Naive thymus-derived CD4-positive, alpha-beta T cell (primary cell): ENCODE measurements around the gene LRRC45. TPM values are rescaled to one million over a fixed set of nuclear protein-coding genes. Genes with fewer than 3 reads are reported as not detected.

Experiments used
- ATAC-seq: fragments of 150-1000 bp; cut with Tn5 transposase; 2 replicates; pipeline ENCODE4 v1.10.0; 2021; ENCODE audit warnings: mild to moderate bottlenecking, moderate library complexity
- CTCF ChIA-PET: fragments of 350-600 bp; sonication (Branson Sonifier 250); formaldehyde crosslinking; loops from one replicate; lab custom pipeline; 2021; ENCODE audit warnings: antibody characterized with exemption; lab: Charles Lee
- POLR2A ChIA-PET: fragments of 350-600 bp; sonication (Branson Sonifier 250); formaldehyde crosslinking; loops from one replicate; lab custom pipeline; 2021; ENCODE audit warnings: antibody characterized with exemption, inconsistent platforms; lab: Charles Lee
- DNase-seq, 9 donors: peaks; one replicate each; pipeline versions ENCODE4 v3.0.0 to v3.0.0-alpha.2; 2020 to 2022; ENCODE audit warnings: mixed read lengths in 1 of 9
- H3K27ac ChIP-seq: one replicate; pipeline ENCODE4 v1.7.0; 2013; ENCODE audit warnings: mild to moderate bottlenecking, low read depth, low read length, moderate library complexity
- H3K27me3 ChIP-seq, 2 donors: one replicate each; pipeline ENCODE4 v1.7.0; 2013; ENCODE audit warnings: low read length in 2 of 2, mild to moderate bottlenecking in 2 of 2, moderate library complexity in 2 of 2; ENCODE audit not compliant: control insufficient read depth in 2 of 2, insufficient read depth in 2 of 2
- H3K36me3 ChIP-seq, 3 experiments: 1 replicate in 2 of 3; 2 replicates in 1 of 3; pipeline ENCODE4 v1.7.0; 2013; ENCODE audit warnings: low read length in 3 of 3, mild to moderate bottlenecking in 3 of 3, moderate library complexity in 1 of 3; ENCODE audit not compliant: insufficient read depth in 3 of 3, control insufficient read depth in 2 of 3
- H3K4me1 ChIP-seq, 2 donors: one replicate each; pipeline ENCODE4 v1.7.0; 2013; ENCODE audit warnings: low read length in 2 of 2, mild to moderate bottlenecking in 2 of 2, moderate library complexity in 1 of 2; ENCODE audit not compliant: control insufficient read depth in 2 of 2, insufficient read depth in 2 of 2
- H3K4me3 ChIP-seq: 2 replicates; pipeline ENCODE4 v1.7.0; 2013; ENCODE audit warnings: mild to moderate bottlenecking, low read length
- H3K9me3 ChIP-seq, 3 experiments: 1 replicate in 2 of 3; 2 replicates in 1 of 3; pipeline ENCODE4 v1.7.0; 2013; ENCODE audit warnings: low read length in 3 of 3; ENCODE audit not compliant: control insufficient read depth in 2 of 3
- H3K27ac Mint-ChIP-seq, 9 donors: one replicate each; pipeline ENCODE4 v1.8.0; 2020 to 2022; ENCODE audit warnings: mixed read lengths in 9 of 9, mild to moderate bottlenecking in 8 of 9, moderate library complexity in 5 of 9, inconsistent platforms in 2 of 9
- H3K27me3 Mint-ChIP-seq, 5 donors: one replicate each; pipeline ENCODE4 v1.8.0; 2021 to 2022; ENCODE audit warnings: mixed read lengths in 5 of 5, mild to moderate bottlenecking in 1 of 5
- H3K36me3 Mint-ChIP-seq, 5 donors: one replicate each; pipeline ENCODE4 v1.8.0; 2020 to 2022; ENCODE audit warnings: mixed read lengths in 5 of 5, mild to moderate bottlenecking in 3 of 5, inconsistent platforms in 1 of 5
- H3K4me1 Mint-ChIP-seq, 7 donors: one replicate each; pipeline ENCODE4 v1.8.0; 2020 to 2022; ENCODE audit warnings: mixed read lengths in 7 of 7, mild to moderate bottlenecking in 3 of 7, inconsistent platforms in 1 of 7
- H3K4me3 Mint-ChIP-seq, 10 donors: one replicate each; pipeline ENCODE4 v1.8.0; 2020 to 2022; ENCODE audit warnings: mild to moderate bottlenecking in 10 of 10, mixed read lengths in 10 of 10, moderate library complexity in 6 of 10, inconsistent platforms in 2 of 10
- H3K9me3 Mint-ChIP-seq, 11 donors: one replicate each; pipeline ENCODE4 v1.8.0; 2020 to 2022; ENCODE audit warnings: mixed read lengths in 11 of 11, mild to moderate bottlenecking in 4 of 11, inconsistent platforms in 1 of 11, moderate library complexity in 1 of 11
- intact Hi-C, 2 donors: fragments of 100-400 bp; cut with micrococcal nuclease; formaldehyde crosslinking; loops; one replicate each; pipeline ENCODE4 v1.15.1; 2023
- polyA plus RNA-seq, 2 donors: library from polyadenylated mRNA; unstranded; fragments of 300-500 nt; fragmentation: Illumina TruSeq; gene quantifications; one replicate each; pipeline ENCODE4 v1.2.3, GENCODE V29; 2021
- total RNA-seq, 6 experiments: library from RNA in 5 of 6; stranded (reverse) in 5 of 6; gene quantifications; 1 replicate in 5 of 6; 2 replicates in 1 of 6; pipeline ENCODE4 v1.2.3 and lab custom pipeline; 2021 to 2026

Gene LRRC45
- total and polyA plus RNA-seq, 7 experiments from 2014 or later = 4.1 to 39.1 (median 12.0) TPM

DNA sequence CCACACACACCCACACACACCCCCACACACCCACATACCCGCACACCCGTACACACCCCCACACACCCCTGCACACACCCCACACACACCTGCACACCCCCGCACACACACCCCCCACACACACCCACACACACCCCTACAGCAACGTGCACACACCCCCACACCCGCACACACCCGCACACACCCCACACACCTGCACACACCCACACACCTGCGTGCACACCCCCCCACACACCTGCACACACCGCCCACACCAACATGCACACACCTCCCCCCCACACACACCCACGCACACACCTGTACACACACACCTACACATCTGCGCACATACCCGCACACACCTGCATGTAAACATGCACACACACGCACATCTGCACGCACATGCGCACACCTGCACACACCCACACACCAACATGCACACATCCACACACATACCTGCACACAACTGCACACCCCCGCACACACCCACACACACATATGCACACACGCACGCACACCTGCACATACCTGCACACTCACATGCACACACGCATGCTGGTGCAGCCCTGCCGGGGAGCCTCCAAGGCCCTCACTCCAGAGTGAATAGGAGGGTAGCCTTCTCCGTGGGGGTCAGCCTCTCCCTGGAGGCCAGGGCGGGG, 38.2 kb upstream of the LRRC45 start:
- Histone ChIP-seq H3K4me3 (no peak overlapping the region), H3K27ac (no peak overlapping the region), H3K9me3 (no peaks in the 10 kb centered on the region), H3K27me3 (no peaks in the 10 kb centered on the region), H3K36me3 (peaks cover 0 to 50% (median 8%) of the 10 kb centered on the region in 3 experiments), H3K4me1 (peaks cover 9 to 11% of the 10 kb centered on the region in 2 donors)
- ChIA-PET CTCF (interaction anchor here (0.7 kb wide), 1 partner anchor 10 kb away, joined by 6 read pairs; no protein-coding TSS in a partner anchor), POLR2A (no interaction called here)
- Mint-ChIP-seq H3K27me3 (no peaks in the 10 kb centered on the region), H3K36me3 (peaks cover 5 to 26% (median 12%) of the 10 kb centered on the region in 5 donors), H3K4me3 (no peak overlapping the region), H3K27ac (peak overlapping the region in 1 of 9 donors; percentile 8), H3K9me3 (peaks cover 0 to 2% (median 0%) of the 10 kb centered on the region in 11 donors), H3K4me1 (peaks cover 17 to 40% (median 22%) of the 10 kb centered on the region in 7 donors)
- intact Hi-C loops = no loop called here
- DNase-seq (no peak), ATAC-seq (no peak)

GRCh38 chr17:81986606-81987005, 36.5 kb upstream of the LRRC45 start:
- ChIA-PET CTCF (no interaction called here), POLR2A (no interaction called here)
- no peak for DNase-seq
- ATAC-seq = no peak
- H3K9me3 Mint-ChIP-seq = peaks cover 0 to 2% (median 0%) of the 10 kb centered on the region in 11 donors
- Histone ChIP-seq H3K4me3 (no peak overlapping the region), H3K4me1 (no peaks in the 10 kb centered on the region), H3K9me3 (no peaks in the 10 kb centered on the region), H3K36me3 (peaks cover 0 to 57% (median 8%) of the 10 kb centered on the region in 3 experiments), H3K27ac (no peak overlapping the region), H3K27me3 (no peaks in the 10 kb centered on the region)
- intact Hi-C loops = no loop called here
- H3K27ac Mint-ChIP-seq = no peak overlapping the region
- H3K36me3 Mint-ChIP-seq = peaks cover 5 to 32% (median 8%) of the 10 kb centered on the region in 5 donors
- H3K27me3 Mint-ChIP-seq = no peaks in the 10 kb centered on the region
- no peak overlapping the region for H3K4me3 Mint-ChIP-seq
- peaks cover 10 to 28% (median 18%) of the 10 kb centered on the region in 7 donors for H3K4me1 Mint-ChIP-seq

- Histone ChIP-seq H3K4me3 (no peak overlapping the region), H3K36me3 (peaks cover 0 to 63% (median 8%) of the 10 kb centered on the region in 3 experiments), H3K27ac (no peak overlapping the region), H3K9me3 (no peaks in the 10 kb centered on the region), H3K27me3 (no peaks in the 10 kb centered on the region), H3K4me1 (no peaks in the 10 kb centered on the region)
- ChIA-PET CTCF (no interaction called here), POLR2A (no interaction called here)
- ATAC-seq (no peak), DNase-seq (no peak)
- peaks cover 8 to 24% (median 19%) of the 10 kb centered on the region in 7 donors for H3K4me1 Mint-ChIP-seq
- peaks cover 5 to 30% (median 8%) of the 10 kb centered on the region in 5 donors for H3K36me3 Mint-ChIP-seq
- no peaks in the 10 kb centered on the region for H3K27me3 Mint-ChIP-seq
- H3K4me3 Mint-ChIP-seq = no peak overlapping the region
- H3K9me3 Mint-ChIP-seq = peaks cover 0 to 2% (median 0%) of the 10 kb centered on the region in 11 donors
- intact Hi-C loops = no loop called here
- H3K27ac Mint-ChIP-seq = no peak overlapping the region
Measured at GRCh38 chr17:81987161-81987770, 35.8 kb upstream of the LRRC45 start.

DNA sequence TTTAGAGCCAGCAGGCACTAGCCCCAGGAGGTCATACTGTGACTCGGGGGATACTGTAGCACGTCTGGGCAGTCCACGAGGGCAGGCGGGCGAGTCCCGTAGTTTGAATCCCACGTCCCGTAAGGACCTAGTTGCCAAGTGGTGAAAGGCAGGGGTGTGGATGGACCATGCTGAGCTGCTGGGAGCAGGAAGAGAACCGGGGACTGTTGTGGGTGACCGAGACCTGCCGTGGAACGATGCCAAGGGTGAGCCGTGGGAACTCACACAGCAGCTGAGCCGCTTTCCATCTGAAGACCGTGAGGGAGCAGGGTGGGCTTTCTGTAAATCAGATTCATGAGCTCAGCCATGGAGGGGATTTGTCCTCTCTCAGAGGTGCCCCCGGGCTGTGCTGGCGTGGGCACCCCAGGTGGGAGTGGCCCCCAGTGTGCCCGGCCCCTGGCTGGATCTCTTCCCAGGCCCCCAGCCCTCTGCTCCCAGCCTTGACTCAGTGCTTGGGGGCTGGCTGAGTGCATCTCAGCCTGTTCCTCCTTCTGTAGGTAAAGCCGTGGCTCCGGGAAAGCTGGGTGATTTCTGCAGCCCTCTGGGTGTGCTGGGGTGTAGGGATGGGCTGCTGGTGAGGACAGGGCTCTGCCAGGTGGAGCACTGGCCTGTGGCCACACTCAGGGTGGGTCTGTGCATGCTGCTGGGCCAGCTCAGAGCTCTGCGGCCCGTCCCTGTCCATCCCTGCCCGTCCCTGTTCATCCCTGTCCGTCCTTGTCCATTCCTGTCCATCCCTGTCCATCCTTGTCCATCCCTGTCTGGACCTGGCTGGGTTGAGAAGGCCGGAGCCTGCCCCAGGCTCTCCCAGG, 32.0 kb upstream of the LRRC45 start:
- H3K27me3 Mint-ChIP-seq = no peaks in the 10 kb centered on the region
- Histone ChIP-seq H3K4me3 (no peak overlapping the region), H3K36me3 (peaks cover 0 to 36% (median 0%) of the 10 kb centered on the region in 3 experiments), H3K27ac (no peak overlapping the region), H3K9me3 (no peaks in the 10 kb centered on the region), H3K27me3 (no peaks in the 10 kb centered on the region), H3K4me1 (no peaks in the 10 kb centered on the region)
- no peaks in the 10 kb centered on the region for H3K9me3 Mint-ChIP-seq
- no peak for ATAC-seq
- CTCF ChIA-PET = interaction anchor here (1.1 kb wide), 1 partner anchor 32 kb away, joined by 3 read pairs; no protein-coding TSS in a partner anchor
- H3K36me3 Mint-ChIP-seq = peaks cover 0 to 14% (median 0%) of the 10 kb centered on the region in 5 donors
- H3K4me3 Mint-ChIP-seq = no peak overlapping the region
- POLR2A ChIA-PET = no interaction called here
- no peak for DNase-seq
- intact Hi-C loops = no loop called here
- H3K4me1 Mint-ChIP-seq = peaks cover 0 to 14% (median 5%) of the 10 kb centered on the region in 7 donors
- H3K27ac Mint-ChIP-seq = no peak overlapping the region

- Mint-ChIP-seq H3K36me3 (peaks cover 0 to 14% (median 0%) of the 10 kb centered on the region in 5 donors), H3K4me1 (peaks cover 0 to 12% (median 5%) of the 10 kb centered on the region in 7 donors), H3K27me3 (no peaks in the 10 kb centered on the region), H3K4me3 (no peak overlapping the region), H3K27ac (no peak overlapping the region), H3K9me3 (no peaks in the 10 kb centered on the region)
- Histone ChIP-seq H3K4me3 (no peak overlapping the region), H3K4me1 (no peaks in the 10 kb centered on the region), H3K27ac (no peak overlapping the region), H3K36me3 (peaks cover 0 to 38% (median 0%) of the 10 kb centered on the region in 3 experiments), H3K9me3 (no peaks in the 10 kb centered on the region), H3K27me3 (no peaks in the 10 kb centered on the region)
- no peak for ATAC-seq
- ChIA-PET POLR2A (no interaction called here), CTCF (no interaction called here)
- DNase-seq = no peak
- intact Hi-C loops = no loop called here
Measured at GRCh38 chr17:81991684-81992305, 31.3 kb upstream of the LRRC45 start.
